Measurements from ENCODE around the gene LRMDA.

- TF ChIP-seq CTCF (IDR thresholded peaks at IDR 0.05) (no peak), EZH2 (IDR thresholded peaks at IDR 0.05; ENCODE audit: borderline replicate concordance, insufficient read depth, low read depth, low read length, poor library complexity, severe bottlenecking) (no peak)
Measured at GRCh38 chr10:76230921-76231285, 799.5 kb downstream of the LRMDA start.
